GM18505 (cell line): ENCODE results near the gene FBXL13.
"Not testable (repeated sequence)": the region's sequence is repeated elsewhere in the genome, so short reads cannot be mapped to it uniquely, and the experiment has no call there.

Experiments
- ATAC-seq: cut with Tn5 transposase; IDR thresholded peaks from one replicate; pipeline ENCODE4 v1.9.1; 2021; ENCODE audit not compliant: unreplicated experiment
- POLR2A ChIP-seq: IDR thresholded peaks from 4 replicates; pipeline ENCODE4 v1.6.1; 2011; ENCODE audit warnings: borderline replicate concordance; ENCODE audit not compliant: insufficient read depth, insufficient read length; ENCODE audit errors: extremely low read depth

Gene FBXL13

DNA sequence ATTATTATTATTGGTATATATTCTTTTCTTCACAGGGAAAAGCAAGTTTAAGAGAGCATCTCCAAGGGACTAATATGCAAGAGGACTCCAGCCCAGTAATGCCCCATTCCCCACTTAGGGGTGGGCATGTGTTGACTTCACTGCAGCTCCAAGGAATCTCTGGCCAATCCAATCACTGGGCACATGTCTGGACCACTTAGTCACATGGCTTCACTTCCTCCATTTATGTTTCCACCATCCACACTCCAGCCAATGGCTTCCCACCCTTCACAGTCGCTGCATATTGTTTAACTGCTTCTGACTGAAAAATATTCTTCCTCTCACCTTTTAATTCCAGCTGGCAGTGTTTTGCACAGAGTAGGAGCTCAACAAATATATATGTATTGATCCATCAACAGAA is 43.6 kb downstream of the FBXL13 start:
- no peak for TF ChIP-seq POLR2A
- ATAC-seq, result no peak

GRCh38 chr7:103025341-103025740 is 49.3 kb downstream of the FBXL13 start:
- no peak for TF ChIP-seq POLR2A
- ATAC-seq, result no peak

DNA sequence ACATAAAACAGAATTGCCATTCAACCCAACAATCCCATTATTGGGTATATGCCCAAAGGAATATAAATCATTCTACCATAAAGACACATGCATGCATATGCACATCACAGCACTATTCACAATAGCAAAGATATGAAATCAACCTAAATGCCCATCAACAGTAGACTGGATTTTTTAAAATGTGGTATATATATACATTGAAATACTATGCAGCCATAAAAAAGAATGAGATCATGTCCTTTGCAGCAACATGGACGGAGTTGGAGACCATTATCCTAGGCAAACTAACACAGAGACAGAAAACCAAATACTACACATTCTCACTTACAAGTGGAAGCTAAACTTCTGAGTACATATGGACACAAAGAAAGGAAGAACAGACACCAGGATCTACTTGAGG is 51.0 kb downstream of the FBXL13 start:
- not testable (repeated sequence) for ATAC-seq

DNA sequence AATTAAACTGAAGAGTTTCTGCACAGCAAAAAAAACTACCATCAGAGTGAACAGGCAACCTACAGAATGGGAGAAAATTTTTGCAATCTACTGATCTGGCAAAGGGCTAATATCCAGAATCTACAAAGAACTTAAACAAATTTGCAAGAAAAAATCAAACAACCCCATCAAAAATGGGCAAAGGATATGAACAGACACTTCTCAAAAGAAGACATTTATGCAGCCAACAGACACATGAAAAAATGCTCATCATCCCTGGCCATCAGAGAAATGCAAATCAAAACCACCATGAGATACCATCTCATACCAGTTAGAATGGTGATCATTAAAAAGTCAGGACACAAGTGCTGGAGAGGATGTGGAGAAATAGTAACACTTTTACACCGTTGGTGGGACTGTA is 53.1 kb downstream of the FBXL13 start:
- not testable (repeated sequence) for ATAC-seq

GRCh38 chr7:103020876-103021275 is 53.7 kb downstream of the FBXL13 start:
- not testable (repeated sequence) for ATAC-seq

- not testable (repeated sequence) for ATAC-seq
Measured at GRCh38 chr7:103018295-103018694, 56.3 kb downstream of the FBXL13 start.

GRCh38 chr7:103011650-103012049 is 62.9 kb downstream of the FBXL13 start:
- ATAC-seq, result no peak
- no peak for TF ChIP-seq POLR2A

- ATAC-seq, result no peak
- TF ChIP-seq POLR2A, result no peak
Measured at GRCh38 chr7:103010211-103010610, 64.4 kb downstream of the FBXL13 start.

- no peak for ATAC-seq
- TF ChIP-seq POLR2A, result no peak
Measured at GRCh38 chr7:103009466-103010185, 65.0 kb downstream of the FBXL13 start.

DNA sequence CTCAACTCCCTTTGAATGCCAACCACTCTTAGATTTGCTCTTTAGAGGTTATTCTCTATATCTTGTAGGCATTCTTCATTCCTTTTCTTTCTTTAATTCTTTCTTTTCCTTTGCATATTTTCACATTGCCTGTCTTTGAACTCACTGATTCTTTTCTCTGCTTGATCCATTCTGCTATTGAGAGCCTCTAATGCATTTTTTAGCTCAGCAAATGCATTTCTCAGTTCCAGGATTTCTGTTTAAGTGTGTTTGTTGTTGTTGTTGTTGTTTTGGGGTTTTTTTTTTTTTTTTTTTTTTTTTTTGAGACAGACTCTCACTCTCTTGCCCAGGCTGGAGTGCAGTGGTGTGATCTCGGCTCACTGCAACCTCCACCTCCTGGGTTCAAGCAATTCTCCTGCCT is 71.6 kb downstream of the FBXL13 start:
- ATAC-seq, result no peak
- TF ChIP-seq POLR2A, result no peak

GRCh38 chr7:103001210-103001609 is 73.4 kb downstream of the FBXL13 start:
- TF ChIP-seq POLR2A, result no peak
- no peak for ATAC-seq

GRCh38 chr7:102996957-102997356 is 77.6 kb downstream of the FBXL13 start:
- ATAC-seq, result no peak
- no peak for TF ChIP-seq POLR2A

DNA sequence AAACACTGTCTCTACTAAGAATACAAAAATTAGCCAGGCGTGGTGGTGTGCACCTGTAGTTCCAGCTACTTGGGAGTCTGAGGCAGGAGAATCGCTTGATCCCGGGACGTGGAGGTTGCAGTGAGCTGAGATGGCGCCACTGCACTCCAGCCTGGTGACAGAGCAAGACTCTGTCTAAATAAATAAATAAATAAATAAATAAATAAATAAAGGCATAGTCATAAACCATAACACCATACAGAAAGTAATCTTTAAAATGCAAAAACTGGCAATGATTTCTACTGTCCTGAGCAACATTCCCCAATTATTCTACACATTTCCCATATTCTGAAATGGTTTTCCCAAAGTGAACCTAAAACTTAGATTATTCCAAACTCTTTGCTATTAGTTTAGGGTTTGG is 79.0 kb downstream of the FBXL13 start:
- not testable (repeated sequence) for ATAC-seq

- ATAC-seq, result no peak
- TF ChIP-seq POLR2A, result no peak
Measured at GRCh38 chr7:102994567-102994966, 80.0 kb downstream of the FBXL13 start.

GRCh38 chr7:102993718-102994029 is 80.9 kb downstream of the FBXL13 start:
- no peak for ATAC-seq
- no peak for TF ChIP-seq POLR2A
